GM12873 (cell line): ENCODE measurements around the gene SRRM5.

Experiments used
- TF ChIP-seq, protein P1 (sequence below): IDR thresholded peaks from 2 replicates; pipeline ENCODE4 v1.5.1; 2012; ENCODE audit warnings: low read depth, mild to moderate bottlenecking, moderate library complexity, low read length, control low read depth; ENCODE audit not compliant: insufficient read depth; ENCODE audit errors: missing control alignments

The SRRM5 gene

DNA sequence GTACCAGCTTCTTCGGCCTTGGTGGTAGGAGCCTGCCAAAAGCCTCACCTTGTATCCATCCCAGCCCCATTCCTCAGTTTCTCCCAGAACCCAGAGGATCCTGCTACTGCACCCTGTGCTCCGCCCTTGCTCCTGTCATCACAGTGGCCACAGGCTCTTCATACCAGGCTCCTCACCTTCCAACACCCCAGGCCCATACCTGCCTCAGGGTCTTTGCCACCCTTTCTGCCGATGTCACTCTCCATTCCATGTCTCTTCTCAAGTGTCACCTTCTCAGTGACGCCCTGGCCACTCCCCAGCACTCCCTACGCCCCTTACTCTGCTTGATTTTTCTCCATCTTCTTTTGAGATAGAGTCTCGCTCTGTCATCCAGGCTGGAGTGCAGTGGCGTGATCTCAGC lies 2.0 kb upstream of the SRRM5 start:
- TF ChIP-seq, protein P1, sequence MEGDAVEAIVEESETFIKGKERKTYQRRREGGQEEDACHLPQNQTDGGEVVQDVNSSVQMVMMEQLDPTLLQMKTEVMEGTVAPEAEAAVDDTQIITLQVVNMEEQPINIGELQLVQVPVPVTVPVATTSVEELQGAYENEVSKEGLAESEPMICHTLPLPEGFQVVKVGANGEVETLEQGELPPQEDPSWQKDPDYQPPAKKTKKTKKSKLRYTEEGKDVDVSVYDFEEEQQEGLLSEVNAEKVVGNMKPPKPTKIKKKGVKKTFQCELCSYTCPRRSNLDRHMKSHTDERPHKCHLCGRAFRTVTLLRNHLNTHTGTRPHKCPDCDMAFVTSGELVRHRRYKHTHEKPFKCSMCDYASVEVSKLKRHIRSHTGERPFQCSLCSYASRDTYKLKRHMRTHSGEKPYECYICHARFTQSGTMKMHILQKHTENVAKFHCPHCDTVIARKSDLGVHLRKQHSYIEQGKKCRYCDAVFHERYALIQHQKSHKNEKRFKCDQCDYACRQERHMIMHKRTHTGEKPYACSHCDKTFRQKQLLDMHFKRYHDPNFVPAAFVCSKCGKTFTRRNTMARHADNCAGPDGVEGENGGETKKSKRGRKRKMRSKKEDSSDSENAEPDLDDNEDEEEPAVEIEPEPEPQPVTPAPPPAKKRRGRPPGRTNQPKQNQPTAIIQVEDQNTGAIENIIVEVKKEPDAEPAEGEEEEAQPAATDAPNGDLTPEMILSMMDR, result no peak

- TF ChIP-seq, protein P1, result no peak
Observed at GRCh38 chr19:43610493-43610892, 1.4 kb upstream of the SRRM5 start.

DNA sequence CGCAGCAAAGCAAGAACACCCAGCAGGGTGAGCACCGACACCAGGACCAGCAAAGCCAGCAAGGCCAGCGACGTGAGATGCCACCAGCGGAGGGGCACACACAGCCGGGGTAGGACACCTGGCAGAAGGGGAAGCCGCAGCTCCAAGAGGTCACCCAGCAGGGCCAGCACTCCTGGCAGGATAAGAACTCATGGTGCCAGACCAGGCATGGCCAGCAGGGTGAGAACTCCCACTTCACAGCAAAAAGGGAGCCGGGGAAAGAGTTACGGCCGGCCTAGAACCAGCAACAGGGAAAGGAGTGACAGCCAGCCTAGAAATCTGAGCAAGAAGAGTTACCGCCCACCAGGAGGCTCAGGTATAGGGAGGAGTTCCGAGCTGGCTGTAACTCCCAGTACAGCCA lies 486 bp downstream of the SRRM5 start:
- TF ChIP-seq, protein P1, result no peak

DNA sequence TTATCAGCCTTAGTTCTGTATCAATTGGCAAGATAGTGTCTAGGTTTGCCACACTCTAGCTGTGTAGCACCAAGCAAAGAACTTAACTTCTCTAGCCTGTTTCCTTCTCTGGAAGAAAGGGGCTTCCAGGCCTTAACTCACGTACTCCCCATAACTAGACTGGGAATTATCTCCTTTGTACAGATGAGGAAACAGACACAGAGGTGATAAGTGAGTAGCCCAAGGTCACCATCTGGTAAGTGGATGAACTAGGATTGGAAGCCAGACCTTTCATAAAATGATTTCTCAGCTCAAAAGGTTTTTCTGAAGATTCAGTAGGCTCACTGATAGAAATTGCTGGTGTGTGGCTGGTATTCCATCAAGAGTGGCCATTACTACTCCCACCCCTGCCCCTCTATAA lies 4.4 kb downstream of the SRRM5 start:
- TF ChIP-seq, protein P1, result no peak

DNA sequence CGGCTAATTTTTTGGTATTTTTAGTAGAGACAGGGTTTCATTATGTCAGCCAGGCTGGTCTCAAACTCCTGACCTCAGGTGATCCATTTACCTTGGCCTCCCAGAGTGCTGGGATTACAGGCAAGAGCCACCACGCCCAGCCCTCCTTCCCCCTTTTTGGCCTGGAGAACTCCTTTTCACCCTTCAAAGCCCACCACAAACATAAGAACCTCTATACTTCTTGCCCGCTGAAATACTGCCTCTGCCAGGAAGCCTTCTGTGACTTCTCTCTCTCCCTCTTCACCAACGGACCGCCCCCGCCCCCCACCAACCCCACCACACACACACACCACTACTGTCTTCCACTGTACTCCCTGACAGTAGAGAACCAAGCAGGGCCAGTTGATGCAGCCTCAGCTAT lies 5.1 kb downstream of the SRRM5 start:
- TF ChIP-seq, protein P1, result no peak

- TF ChIP-seq, protein P1, result no peak
Observed at GRCh38 chr19:43618921-43619261, 7.0 kb downstream of the SRRM5 start.

GRCh38 chr19:43619262-43620060 lies 7.6 kb downstream of the SRRM5 start, which contains the start of gene ZNF428:
TSS of gene ZNF428 (minus strand) at chr19:43619629. CDS start at chr19:43614304, 5,325 bp downstream.
- TF ChIP-seq, protein P1, result no peak
